Heart left ventricle (tissue), 13 donors: ENCODE results near the gene NFIB.

ENCODE experiments used
- POLR2A ChIP-seq, 2 donors: fragments of 450-650 bp; IDR thresholded peaks; one replicate each; pipeline ENCODE4 v1.6.1; 2017; ENCODE audit warnings: antibody characterized with exemption in 2 of 2, mild to moderate bottlenecking in 2 of 2, moderate library complexity in 2 of 2
- TF ChIP-seq, protein P1 (sequence below), 12 donors: fragments of 200-600 bp; sonication (generic) in 4 of 12; IDR thresholded peaks; one replicate each; pipeline versions ENCODE4 v1.5.0 to v1.8.0; 2018 to 2022; ENCODE audit warnings: antibody characterized with exemption in 12 of 12, mild to moderate bottlenecking in 5 of 12
- donor health status: ischemic (EF 13 %, LVEDD 7.1; RV severe dilation, severe dysfunction).
- donor health status: DM: no; HTN: yes; CAD: no.
- donor health status: DM: no; HTN: no; CAD: no.
- donor health status: ischemic (EF 25% LVEDD 6.9; RV normal size, moderate dysfunction).
- donor health status: ischemic (EF 25% LVEDD 5.7; RV mildly dilated, moderate dysfunction).
- donor health status: ischemic (EF 35%, LVEDD 5.7; RV mildly dilated, moderate dysfunction).
- donor health status: nonischemic (EF 11% LVEDD 7.7; RV severe dilation, severe dysfunction).
- donor health status: DM: yes; HTN: yes; CAD: no.
- donor health status: PGD.
- donor health status: ischemic (EF 29% LVEDD 5.4; RV normal size, mild dysfunction).
- donor health status: nonischemic (EF 23%, LVEDD 6.1; RV moderate dilation, normal function).

DNA sequence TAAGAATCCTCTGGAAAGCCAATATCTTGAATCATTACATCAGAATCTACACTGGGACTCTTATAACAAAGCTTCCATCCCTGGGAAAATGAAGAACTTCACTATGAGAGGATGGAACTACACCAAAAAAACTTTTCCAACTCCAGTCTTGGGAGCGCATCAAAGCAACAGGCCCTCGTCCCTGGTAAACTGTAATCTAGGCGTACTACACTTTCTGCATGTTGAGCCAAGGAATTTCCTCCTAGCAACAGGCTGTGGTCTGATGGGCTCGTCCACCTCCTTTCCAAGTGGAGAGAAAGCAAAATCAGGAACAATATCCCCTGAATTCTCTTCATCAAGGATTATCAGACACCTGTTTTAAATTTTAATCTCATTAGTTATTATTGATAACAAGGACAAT lies 94.1 kb downstream of the NFIB start:
- TF ChIP-seq, protein P1, sequence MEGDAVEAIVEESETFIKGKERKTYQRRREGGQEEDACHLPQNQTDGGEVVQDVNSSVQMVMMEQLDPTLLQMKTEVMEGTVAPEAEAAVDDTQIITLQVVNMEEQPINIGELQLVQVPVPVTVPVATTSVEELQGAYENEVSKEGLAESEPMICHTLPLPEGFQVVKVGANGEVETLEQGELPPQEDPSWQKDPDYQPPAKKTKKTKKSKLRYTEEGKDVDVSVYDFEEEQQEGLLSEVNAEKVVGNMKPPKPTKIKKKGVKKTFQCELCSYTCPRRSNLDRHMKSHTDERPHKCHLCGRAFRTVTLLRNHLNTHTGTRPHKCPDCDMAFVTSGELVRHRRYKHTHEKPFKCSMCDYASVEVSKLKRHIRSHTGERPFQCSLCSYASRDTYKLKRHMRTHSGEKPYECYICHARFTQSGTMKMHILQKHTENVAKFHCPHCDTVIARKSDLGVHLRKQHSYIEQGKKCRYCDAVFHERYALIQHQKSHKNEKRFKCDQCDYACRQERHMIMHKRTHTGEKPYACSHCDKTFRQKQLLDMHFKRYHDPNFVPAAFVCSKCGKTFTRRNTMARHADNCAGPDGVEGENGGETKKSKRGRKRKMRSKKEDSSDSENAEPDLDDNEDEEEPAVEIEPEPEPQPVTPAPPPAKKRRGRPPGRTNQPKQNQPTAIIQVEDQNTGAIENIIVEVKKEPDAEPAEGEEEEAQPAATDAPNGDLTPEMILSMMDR (IDR thresholded peaks at IDR 0.05), result no peak
- TF ChIP-seq POLR2A (IDR thresholded peaks at IDR 0.05), result no peak
